ENCODE results near the gene CENPW.

CENPW gene

GRCh38 chr6:126339796-126340609 is at the start of gene CENPW:
CENPW (plus strand) TSS chr6:126340115; CDS start chr6:126340274, 159 bp downstream.
- DNase-seq (ENCODE audit: low spot score) = peak; percentile 90

DNA sequence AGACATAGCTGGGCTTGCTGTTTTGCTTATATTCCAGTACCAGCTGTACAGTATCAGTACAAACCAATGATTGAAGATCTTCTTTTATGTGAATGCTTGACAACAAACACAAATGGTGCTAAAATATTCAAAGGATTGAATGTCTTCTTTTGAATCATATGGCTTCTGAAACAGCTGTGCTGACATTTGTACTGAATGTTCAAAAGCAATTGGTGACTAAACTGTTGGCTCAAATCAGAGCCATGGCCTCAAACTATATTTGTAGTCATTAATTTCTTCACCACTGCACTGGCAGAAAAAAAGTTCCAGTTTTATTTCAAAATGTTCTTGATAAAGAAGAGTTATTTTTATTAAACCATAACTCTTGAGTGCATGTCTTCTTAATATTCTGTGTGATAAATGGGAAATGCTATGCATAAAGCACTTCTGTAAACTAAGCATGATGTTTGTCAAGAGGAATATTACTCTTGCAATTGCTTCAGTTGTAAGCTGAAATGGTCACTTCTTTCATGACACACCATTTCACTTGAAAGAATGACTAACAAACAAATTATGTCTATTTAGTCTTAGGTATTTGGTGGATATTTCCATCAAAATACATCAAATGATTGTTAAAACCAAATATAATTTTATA is 45.9 kb upstream of the CENPW start:
- DNase-seq (ENCODE audit: low spot score) = no peak

GRCh38 chr6:126300126-126300525 is 39.8 kb upstream of the CENPW start:
- DNase-seq (ENCODE audit: low spot score) = no peak

- no peak for DNase-seq (ENCODE audit: low spot score)
Measured at GRCh38 chr6:126300735-126301134, 39.2 kb upstream of the CENPW start.

DNA sequence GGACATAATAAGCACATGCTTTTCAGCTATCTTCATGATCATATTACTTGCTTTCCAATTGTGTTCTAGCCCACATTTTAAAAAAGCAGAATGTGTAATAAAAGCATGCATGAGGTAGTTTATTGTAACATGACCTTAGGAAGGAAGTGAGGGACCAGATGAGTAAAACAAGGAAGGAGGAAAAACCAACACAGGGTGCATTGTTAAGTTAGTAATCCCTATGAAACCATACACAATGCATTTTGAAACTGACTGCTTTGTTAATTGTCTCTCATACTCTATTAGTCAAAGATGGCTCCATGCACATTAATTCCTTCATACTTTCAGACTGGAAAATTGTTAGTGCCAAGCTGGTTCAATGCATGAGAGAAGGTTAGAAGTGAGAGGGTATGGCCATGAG is 37.7 kb upstream of the CENPW start:
- DNase-seq (ENCODE audit: low spot score) = peak; percentile 51

GRCh38 chr6:126307849-126308248 is 32.1 kb upstream of the CENPW start:
- peak; percentile 10 for DNase-seq (ENCODE audit: low spot score)

DNA sequence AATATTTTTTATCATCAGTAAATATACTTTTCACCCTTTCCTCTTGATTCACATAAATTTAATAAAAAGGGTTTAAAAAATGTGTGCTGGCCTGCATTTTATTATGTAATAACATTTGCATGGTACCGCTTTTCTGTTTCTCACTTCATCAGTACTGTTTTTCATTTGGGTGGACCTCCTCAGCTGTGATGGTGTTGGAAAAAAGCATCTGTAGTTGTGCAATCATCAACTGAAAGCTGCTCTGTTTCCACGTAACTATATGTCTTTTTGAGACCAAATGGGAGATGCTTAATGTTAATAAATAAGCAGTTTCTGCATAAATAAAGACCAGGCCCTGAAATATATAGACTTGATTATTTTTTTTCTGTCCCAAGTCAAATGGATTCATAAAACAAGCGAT is 31.6 kb upstream of the CENPW start:
- no peak for DNase-seq (ENCODE audit: low spot score)

DNA sequence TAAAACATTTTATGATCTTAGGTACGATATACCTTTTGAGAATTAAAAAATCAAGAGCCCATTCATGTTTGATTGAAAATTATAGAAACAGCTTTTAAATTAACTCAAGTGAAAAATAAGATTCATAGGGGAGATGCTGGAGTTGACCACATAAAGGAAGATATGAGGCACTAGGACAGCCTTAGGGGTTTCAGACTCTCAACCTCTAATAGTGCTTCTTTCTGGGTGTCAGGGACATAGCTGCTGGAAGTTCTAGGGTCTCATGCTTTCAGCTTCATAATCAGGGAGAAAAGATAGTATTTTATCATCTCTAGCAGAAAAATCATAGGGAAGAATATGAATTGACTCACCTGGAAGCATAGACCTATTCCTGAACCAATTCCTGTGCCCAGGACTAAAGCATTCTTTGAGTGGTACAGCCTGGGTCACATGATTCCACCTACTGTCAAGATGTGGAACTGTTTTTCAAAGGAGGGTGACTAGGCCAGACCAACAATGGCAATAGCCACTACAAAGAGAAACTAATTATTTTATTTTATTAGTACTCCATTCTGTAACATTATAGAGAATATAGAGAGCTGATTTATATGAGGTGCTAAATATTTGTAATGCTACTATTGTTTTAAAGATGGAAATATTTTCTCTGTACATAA is 27.8 kb upstream of the CENPW start:
- DNase-seq (ENCODE audit: low spot score) = peak; percentile 8

DNA sequence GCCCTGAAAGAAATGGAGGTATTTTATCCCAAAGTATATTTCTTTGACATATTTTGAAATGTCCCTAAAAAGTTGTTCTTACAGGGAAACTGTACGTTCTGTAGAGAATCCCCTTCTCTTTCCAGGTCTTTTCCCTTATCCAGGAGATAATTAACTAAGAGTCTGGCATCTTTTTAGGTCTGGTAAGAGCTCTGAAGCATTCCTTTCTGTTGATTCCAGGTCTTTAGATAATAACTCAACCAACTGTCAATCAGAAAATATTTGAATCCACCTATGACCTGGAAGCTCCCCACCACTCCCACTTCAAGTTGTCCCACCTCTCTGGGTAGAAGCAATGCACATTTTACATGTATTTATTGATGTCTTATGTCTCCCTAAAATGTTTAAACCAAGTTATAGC is 26.0 kb upstream of the CENPW start:
- no peak for DNase-seq (ENCODE audit: low spot score)

DNA sequence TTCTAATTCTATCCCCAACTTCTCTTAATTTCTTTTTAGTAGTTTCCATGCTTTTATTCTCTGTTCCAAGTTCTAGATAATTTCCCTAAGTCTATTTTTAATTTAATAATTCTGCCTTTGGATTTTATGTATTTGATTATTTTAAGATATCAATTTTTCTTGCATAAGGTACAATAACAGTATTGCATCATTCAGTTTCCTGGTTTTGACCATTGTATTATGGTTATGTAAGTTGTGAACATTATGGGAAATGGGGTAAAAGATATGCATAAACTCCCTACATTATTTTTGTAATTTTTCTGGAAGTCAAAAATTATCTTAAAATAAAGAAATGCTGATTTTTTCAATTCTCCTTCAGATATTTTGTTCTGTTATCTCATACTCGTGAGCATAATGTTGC is 21.1 kb upstream of the CENPW start:
- no peak for DNase-seq (ENCODE audit: low spot score)

GRCh38 chr6:126333729-126334128 is 6.2 kb upstream of the CENPW start:
- DNase-seq (ENCODE audit: low spot score) = no peak

DNA sequence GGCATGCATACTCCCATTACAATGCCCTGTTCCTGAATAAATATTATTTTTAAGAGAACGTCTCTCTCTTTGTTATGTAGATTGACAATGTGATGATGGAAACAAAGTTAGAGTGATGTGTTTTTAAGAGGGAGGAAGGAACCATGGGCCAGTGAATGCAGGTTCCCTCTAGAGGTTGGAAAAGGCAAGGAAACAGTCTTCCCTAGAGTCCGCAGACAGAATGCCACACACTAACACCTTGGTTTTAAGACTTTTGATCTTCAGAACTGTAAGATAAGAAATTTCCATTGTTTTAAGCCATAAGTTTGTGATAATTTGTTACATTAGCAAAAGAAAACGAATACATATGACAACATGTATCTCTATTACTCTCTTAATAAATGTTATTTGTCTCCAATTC is 4.7 kb upstream of the CENPW start:
- no peak for DNase-seq (ENCODE audit: low spot score)

GRCh38 chr6:126337323-126337722 is 2.6 kb upstream of the CENPW start:
- no peak for DNase-seq (ENCODE audit: low spot score)

DNA sequence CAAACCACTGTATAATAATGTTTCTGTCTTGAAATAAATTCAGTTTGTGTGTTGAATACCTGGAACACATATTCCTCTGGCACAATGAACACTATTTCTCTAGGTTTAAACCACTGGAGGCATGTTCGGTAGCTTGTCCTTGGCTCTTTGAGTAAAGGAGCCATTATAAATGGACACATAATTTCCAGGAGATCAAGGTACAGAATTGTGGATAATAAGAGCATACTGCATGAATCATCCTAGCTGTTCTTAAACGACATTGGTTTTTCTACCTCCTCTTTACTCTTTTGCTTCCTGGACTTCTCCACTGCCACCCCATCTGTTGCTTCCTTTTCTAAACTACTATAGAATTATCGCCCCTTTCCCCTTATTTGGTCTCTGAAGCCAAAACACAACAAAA is 1.2 kb downstream of the CENPW start:
- DNase-seq (ENCODE audit: low spot score) = no peak

GRCh38 chr6:126344181-126344580 is 4.3 kb downstream of the CENPW start:
- no peak for DNase-seq (ENCODE audit: low spot score)

- no peak for DNase-seq (ENCODE audit: low spot score)
Measured at GRCh38 chr6:126351960-126352359, 12.0 kb downstream of the CENPW start.

GRCh38 chr6:126352514-126352913 is 12.6 kb downstream of the CENPW start:
- DNase-seq (ENCODE audit: low spot score) = no peak

DNA sequence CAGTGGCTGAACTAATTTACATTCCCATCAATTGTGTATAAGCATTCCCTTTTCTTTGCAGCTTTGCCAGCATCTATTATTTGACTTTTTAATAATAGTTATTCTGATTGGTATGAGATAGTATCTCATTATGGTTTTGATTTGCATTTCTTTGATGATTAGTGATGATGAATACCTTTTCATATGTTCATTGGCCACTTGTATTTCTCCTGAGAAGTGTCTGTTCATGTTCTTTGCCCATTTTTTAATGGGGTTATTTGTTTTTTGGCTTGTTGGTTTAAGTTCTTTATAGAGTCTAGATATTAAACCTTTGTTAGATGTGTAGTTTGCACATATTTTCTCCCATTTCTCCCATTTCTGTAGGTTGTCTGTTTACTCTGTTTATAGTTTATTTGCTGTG is 16.6 kb downstream of the CENPW start:
- DNase-seq (ENCODE audit: low spot score) = no peak

- no peak for DNase-seq (ENCODE audit: low spot score)
Measured at GRCh38 chr6:126359936-126360537, 20.1 kb downstream of the CENPW start.

DNA sequence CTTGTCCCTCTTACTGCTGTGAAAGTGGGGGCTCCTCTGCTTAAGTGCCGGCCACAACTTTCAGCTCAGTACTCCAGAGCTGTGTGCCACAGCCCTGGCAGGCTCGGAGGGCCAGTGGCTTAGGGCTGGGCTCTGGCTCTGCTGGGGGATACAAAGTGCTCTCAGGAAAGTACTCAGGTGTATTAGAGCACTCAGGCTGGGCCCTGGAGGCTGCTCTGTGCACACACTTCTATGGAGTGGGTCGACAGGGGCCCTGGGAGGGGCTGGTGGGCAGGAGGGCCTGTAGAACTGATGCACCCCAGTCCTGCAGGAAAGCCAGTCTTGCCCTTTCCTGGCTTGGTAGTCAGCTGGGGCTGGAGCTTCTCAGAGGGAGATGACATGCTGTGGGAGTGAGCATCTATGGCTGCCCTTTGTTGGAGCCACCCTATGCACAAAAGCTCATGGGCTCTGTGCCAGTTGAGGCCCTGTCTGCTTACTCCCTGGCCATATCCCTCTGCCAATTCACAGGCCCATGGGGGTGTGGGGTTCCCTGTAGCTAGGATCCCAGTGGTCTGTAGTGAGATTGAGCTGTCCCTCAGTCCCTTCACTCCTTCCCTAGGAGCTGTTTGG is 22.0 kb downstream of the CENPW start:
- DNase-seq (ENCODE audit: low spot score) = no peak

DNA sequence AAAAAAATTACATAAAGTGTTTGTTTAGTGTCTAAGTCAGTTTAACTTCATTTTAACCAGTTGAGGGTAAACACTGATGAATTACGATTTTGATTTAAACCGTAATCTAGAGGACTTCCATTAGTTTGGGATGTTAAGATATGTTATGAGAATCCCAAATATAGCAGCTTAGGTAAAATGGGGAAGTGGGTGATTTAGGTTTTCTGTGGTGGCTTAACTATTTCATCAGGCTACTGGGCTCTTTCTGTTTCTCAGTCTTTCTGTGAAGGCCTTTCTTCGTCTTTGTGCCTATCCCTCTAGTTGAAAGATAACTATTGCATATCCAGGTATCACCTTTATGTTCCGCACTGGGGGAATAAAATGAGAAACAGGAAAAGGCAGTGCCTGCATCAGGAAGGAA is 27.9 kb downstream of the CENPW start:
- DNase-seq (ENCODE audit: low spot score) = no peak

- no peak for DNase-seq (ENCODE audit: low spot score)
Measured at GRCh38 chr6:126372626-126373025, 32.7 kb downstream of the CENPW start.
